Measurements from ENCODE around the gene THADA.

The THADA gene

GRCh38 chr2:43406651-43407279, 189.1 kb downstream of the THADA start:
- Histone ChIP-seq H3K9ac (ENCODE audit: low read length) (no peak overlapping the region), H3K4me1 (ENCODE audit: low read length) (peaks cover 73% of the 10 kb centered on the region), H3K27me3 (ENCODE audit: low read depth, low read length) (no peaks in the 10 kb centered on the region), H3K27ac (ENCODE audit: low read length) (peak overlapping the region; percentile 93), H3K4me2 (ENCODE audit: low read length) (0 out of 2 replicates have a peak overlapping the region, but pooled peaks have one; percentile 78), H4K20me1 (ENCODE audit: insufficient read depth, low read length) (no peaks in the 10 kb centered on the region), H3K9me3 (ENCODE audit: insufficient read depth, low read length) (no peaks in the 10 kb centered on the region), H3K79me2 (ENCODE audit: low read length) (peaks cover 6% of the 10 kb centered on the region; the same call in 1 of the 2 replicates), H3K4me3 (ENCODE audit: low read length) (no peak overlapping the region), H2AFZ (ENCODE audit: low read depth, low read length) (no peak overlapping the region), H3K36me3 (replicated peaks; ENCODE audit: low read depth, low read length) (no peaks in the 10 kb centered on the region)
- no peak for TF ChIP-seq EZH2phosphoT487 (IDR thresholded peaks at IDR 0.05; ENCODE audit: low read depth)
- no peak for TF ChIP-seq CTCF (IDR thresholded peaks at IDR 0.05; ENCODE audit: low read depth, low read length)

GRCh38 chr2:43405829-43406228, 190.0 kb downstream of the THADA start:
- Histone ChIP-seq H3K4me1 (ENCODE audit: low read length) (peaks cover 82% of the 10 kb centered on the region), H3K27me3 (ENCODE audit: low read depth, low read length) (no peaks in the 10 kb centered on the region), H3K9ac (ENCODE audit: low read length) (no peak overlapping the region), H2AFZ (ENCODE audit: low read depth, low read length) (no peak overlapping the region), H3K27ac (ENCODE audit: low read length) (no peak overlapping the region), H3K79me2 (ENCODE audit: low read length) (peaks cover 6% of the 10 kb centered on the region; the same call in 1 of the 2 replicates), H3K4me2 (ENCODE audit: low read length) (no peak overlapping the region), H3K4me3 (ENCODE audit: low read length) (no peak overlapping the region), H3K36me3 (replicated peaks; ENCODE audit: low read depth, low read length) (no peaks in the 10 kb centered on the region), H4K20me1 (ENCODE audit: insufficient read depth, low read length) (no peaks in the 10 kb centered on the region), H3K9me3 (ENCODE audit: insufficient read depth, low read length) (no peaks in the 10 kb centered on the region)
- no peak for TF ChIP-seq EZH2phosphoT487 (IDR thresholded peaks at IDR 0.05; ENCODE audit: low read depth)
- no peak for TF ChIP-seq CTCF (IDR thresholded peaks at IDR 0.05; ENCODE audit: low read depth, low read length)

GRCh38 chr2:43402452-43402937, 193.3 kb downstream of the THADA start:
- peaks cover 67% of the 10 kb centered on the region for H3K4me1 ChIP-seq (ENCODE audit: low read length)
- no peaks in the 10 kb centered on the region for H3K27me3 ChIP-seq (ENCODE audit: low read depth, low read length)
- no peaks in the 10 kb centered on the region for H3K9me3 ChIP-seq (ENCODE audit: insufficient read depth, low read length)
- TF ChIP-seq CTCF (IDR thresholded peaks at IDR 0.05; ENCODE audit: low read depth, low read length): no peak
- no peak for TF ChIP-seq EZH2phosphoT487 (IDR thresholded peaks at IDR 0.05; ENCODE audit: low read depth)
- H3K9ac ChIP-seq (ENCODE audit: low read length): peak overlapping the region; percentile 79
- peak overlapping the region; percentile 97 for H3K27ac ChIP-seq (ENCODE audit: low read length)
- H3K36me3 ChIP-seq (replicated peaks; ENCODE audit: low read depth, low read length): peaks cover 6% of the 10 kb centered on the region
- H3K4me3 ChIP-seq (ENCODE audit: low read length): peak overlapping the region; percentile 53
- peaks cover 9% of the 10 kb centered on the region; the same call in 1 of the 2 replicates for H3K79me2 ChIP-seq (ENCODE audit: low read length)
- H4K20me1 ChIP-seq (ENCODE audit: insufficient read depth, low read length): no peaks in the 10 kb centered on the region
- H3K4me2 ChIP-seq (ENCODE audit: low read length): peak overlapping the region; percentile 84
- H2AFZ ChIP-seq (ENCODE audit: low read depth, low read length): no peak overlapping the region

- Histone ChIP-seq H3K27ac (ENCODE audit: low read length) (peak overlapping the region; percentile 97), H3K4me3 (ENCODE audit: low read length) (peak overlapping the region; percentile 53), H3K36me3 (replicated peaks; ENCODE audit: low read depth, low read length) (peaks cover 7% of the 10 kb centered on the region), H3K9ac (ENCODE audit: low read length) (peak overlapping the region; percentile 79), H3K79me2 (ENCODE audit: low read length) (peaks cover 8% of the 10 kb centered on the region; the same call in 1 of the 2 replicates), H3K4me2 (ENCODE audit: low read length) (peak overlapping the region; percentile 84), H3K27me3 (ENCODE audit: low read depth, low read length) (no peaks in the 10 kb centered on the region), H4K20me1 (ENCODE audit: insufficient read depth, low read length) (no peaks in the 10 kb centered on the region), H3K4me1 (ENCODE audit: low read length) (peaks cover 62% of the 10 kb centered on the region), H3K9me3 (ENCODE audit: insufficient read depth, low read length) (no peaks in the 10 kb centered on the region), H2AFZ (ENCODE audit: low read depth, low read length) (no peak overlapping the region)
- TF ChIP-seq EZH2phosphoT487 (IDR thresholded peaks at IDR 0.05; ENCODE audit: low read depth) (no peak), CTCF (IDR thresholded peaks at IDR 0.05; ENCODE audit: low read depth, low read length) (no peak)
Observed at GRCh38 chr2:43402002-43402401, 193.8 kb downstream of the THADA start.
